Neural cell (in vitro differentiated cells): ENCODE measurements around the gene TTC29.

Experiments
- EP300 ChIP-seq: fragments of 450-650 bp; conservative IDR thresholded peaks from 2 replicates; pipeline ENCODE4 v1.6.1; 2014; ENCODE audit warnings: antibody characterized with exemption, mild to moderate bottlenecking, moderate library complexity; ENCODE audit not compliant: poor library complexity, severe bottlenecking
- EZH2 ChIP-seq: fragments of 200-600, 300-800 bp; shearing (Covaris generic), sonication (generic); IDR thresholded peaks from 2 replicates; pipeline ENCODE4 v1.6.1; 2014; ENCODE audit warnings: antibody characterized with exemption, low read length, borderline replicate concordance, mild to moderate bottlenecking; ENCODE audit not compliant: insufficient read depth, poor library complexity, severe bottlenecking
- RAD21 ChIP-seq: fragments of 450-650 bp; conservative IDR thresholded peaks from 2 replicates; pipeline ENCODE4 v1.6.1; 2014; ENCODE audit warnings: antibody characterized with exemption, mild to moderate bottlenecking, moderate library complexity
- SMC3 ChIP-seq: fragments of 450-650 bp; conservative IDR thresholded peaks from 2 replicates; pipeline ENCODE4 v1.6.1; 2014; ENCODE audit warnings: antibody characterized with exemption, mild to moderate bottlenecking, moderate library complexity; ENCODE audit not compliant: poor library complexity
- TF ChIP-seq, protein P1 (sequence below): fragments of 450-650 bp; IDR thresholded peaks from 2 replicates; pipeline ENCODE4 v1.5.1; 2014; ENCODE audit warnings: antibody characterized with exemption, mild to moderate bottlenecking, moderate library complexity; ENCODE audit not compliant: poor library complexity, severe bottlenecking
- TF ChIP-seq, protein P2 (sequence below): IDR thresholded peaks from 2 replicates; pipeline ENCODE4 v1.6.1; 2012; ENCODE audit warnings: borderline replicate concordance

DNA sequence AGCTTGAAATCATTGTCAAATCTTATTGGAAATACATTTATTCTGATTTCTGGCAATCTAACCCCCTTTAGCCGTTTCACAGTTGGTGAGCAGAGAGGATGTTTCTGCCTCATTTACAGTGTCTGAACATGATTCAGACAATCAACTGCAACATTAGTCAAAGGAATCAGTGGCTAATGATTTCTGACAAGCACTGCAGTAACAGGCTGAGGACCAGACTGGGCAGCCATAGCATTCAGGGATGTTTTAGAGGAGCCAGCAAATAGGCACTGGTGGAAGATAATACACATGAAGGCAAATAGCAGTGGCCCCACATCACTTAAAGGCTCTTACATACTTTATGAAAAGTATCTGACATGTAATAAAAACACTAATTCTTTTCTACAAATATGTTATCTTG is 102.8 kb downstream of the TTC29 start:
- TF ChIP-seq EP300 (no peak), RAD21 (no peak), SMC3 (no peak), EZH2 (no peak)
- TF ChIP-seq, protein P1, sequence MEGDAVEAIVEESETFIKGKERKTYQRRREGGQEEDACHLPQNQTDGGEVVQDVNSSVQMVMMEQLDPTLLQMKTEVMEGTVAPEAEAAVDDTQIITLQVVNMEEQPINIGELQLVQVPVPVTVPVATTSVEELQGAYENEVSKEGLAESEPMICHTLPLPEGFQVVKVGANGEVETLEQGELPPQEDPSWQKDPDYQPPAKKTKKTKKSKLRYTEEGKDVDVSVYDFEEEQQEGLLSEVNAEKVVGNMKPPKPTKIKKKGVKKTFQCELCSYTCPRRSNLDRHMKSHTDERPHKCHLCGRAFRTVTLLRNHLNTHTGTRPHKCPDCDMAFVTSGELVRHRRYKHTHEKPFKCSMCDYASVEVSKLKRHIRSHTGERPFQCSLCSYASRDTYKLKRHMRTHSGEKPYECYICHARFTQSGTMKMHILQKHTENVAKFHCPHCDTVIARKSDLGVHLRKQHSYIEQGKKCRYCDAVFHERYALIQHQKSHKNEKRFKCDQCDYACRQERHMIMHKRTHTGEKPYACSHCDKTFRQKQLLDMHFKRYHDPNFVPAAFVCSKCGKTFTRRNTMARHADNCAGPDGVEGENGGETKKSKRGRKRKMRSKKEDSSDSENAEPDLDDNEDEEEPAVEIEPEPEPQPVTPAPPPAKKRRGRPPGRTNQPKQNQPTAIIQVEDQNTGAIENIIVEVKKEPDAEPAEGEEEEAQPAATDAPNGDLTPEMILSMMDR = no peak
- TF ChIP-seq, protein P2, sequence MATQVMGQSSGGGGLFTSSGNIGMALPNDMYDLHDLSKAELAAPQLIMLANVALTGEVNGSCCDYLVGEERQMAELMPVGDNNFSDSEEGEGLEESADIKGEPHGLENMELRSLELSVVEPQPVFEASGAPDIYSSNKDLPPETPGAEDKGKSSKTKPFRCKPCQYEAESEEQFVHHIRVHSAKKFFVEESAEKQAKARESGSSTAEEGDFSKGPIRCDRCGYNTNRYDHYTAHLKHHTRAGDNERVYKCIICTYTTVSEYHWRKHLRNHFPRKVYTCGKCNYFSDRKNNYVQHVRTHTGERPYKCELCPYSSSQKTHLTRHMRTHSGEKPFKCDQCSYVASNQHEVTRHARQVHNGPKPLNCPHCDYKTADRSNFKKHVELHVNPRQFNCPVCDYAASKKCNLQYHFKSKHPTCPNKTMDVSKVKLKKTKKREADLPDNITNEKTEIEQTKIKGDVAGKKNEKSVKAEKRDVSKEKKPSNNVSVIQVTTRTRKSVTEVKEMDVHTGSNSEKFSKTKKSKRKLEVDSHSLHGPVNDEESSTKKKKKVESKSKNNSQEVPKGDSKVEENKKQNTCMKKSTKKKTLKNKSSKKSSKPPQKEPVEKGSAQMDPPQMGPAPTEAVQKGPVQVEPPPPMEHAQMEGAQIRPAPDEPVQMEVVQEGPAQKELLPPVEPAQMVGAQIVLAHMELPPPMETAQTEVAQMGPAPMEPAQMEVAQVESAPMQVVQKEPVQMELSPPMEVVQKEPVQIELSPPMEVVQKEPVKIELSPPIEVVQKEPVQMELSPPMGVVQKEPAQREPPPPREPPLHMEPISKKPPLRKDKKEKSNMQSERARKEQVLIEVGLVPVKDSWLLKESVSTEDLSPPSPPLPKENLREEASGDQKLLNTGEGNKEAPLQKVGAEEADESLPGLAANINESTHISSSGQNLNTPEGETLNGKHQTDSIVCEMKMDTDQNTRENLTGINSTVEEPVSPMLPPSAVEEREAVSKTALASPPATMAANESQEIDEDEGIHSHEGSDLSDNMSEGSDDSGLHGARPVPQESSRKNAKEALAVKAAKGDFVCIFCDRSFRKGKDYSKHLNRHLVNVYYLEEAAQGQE = no peak
